Measurements from ENCODE around the gene NCKAP5.
"Not testable (repeated sequence)": the region's sequence is repeated elsewhere in the genome, so short reads cannot be mapped to it uniquely, and the experiment has no call there.

The NCKAP5 gene

GRCh38 chr2:133519677-133520076 is 48.6 kb downstream of the NCKAP5 start:
- DNase-seq: not testable (repeated sequence)

GRCh38 chr2:133518700-133519344 is 49.4 kb downstream of the NCKAP5 start:
- no peak for DNase-seq

GRCh38 chr2:133517876-133518275 is 50.4 kb downstream of the NCKAP5 start:
- no peak for DNase-seq

- DNase-seq: no peak
These were observed 51.7 kb downstream of the NCKAP5 start for GRCh38 chr2:133516405-133517026.

- DNase-seq: no peak
These were observed 53.0 kb downstream of the NCKAP5 start for GRCh38 chr2:133515271-133515670.

- DNase-seq: no peak
These were observed 54.4 kb downstream of the NCKAP5 start for GRCh38 chr2:133513893-133514292.

- DNase-seq: no peak
These were observed 56.1 kb downstream of the NCKAP5 start for GRCh38 chr2:133512121-133512520.

- DNase-seq: no peak
These were observed 56.6 kb downstream of the NCKAP5 start for GRCh38 chr2:133511679-133512078.

- DNase-seq: no peak
These were observed 58.5 kb downstream of the NCKAP5 start for GRCh38 chr2:133509777-133510176.

- no peak for DNase-seq
These were observed 59.6 kb downstream of the NCKAP5 start for GRCh38 chr2:133508546-133509165.

- DNase-seq: no peak
These were observed 61.3 kb downstream of the NCKAP5 start for GRCh38 chr2:133506996-133507395.

- no peak for DNase-seq
These were observed 63.4 kb downstream of the NCKAP5 start for GRCh38 chr2:133504566-133505505.

- DNase-seq: no peak
These were observed 64.3 kb downstream of the NCKAP5 start for GRCh38 chr2:133503927-133504326.

- DNase-seq: no peak
These were observed 64.9 kb downstream of the NCKAP5 start for GRCh38 chr2:133503323-133503722.

GRCh38 chr2:133502678-133503077 is 65.6 kb downstream of the NCKAP5 start:
- DNase-seq: no peak

- DNase-seq: no peak
These were observed 67.3 kb downstream of the NCKAP5 start for GRCh38 chr2:133500917-133501316.

- no peak for DNase-seq
These were observed 69.3 kb downstream of the NCKAP5 start for GRCh38 chr2:133498662-133499585.

- no peak for DNase-seq
These were observed 70.2 kb downstream of the NCKAP5 start for GRCh38 chr2:133497951-133498565.

GRCh38 chr2:133497270-133497893 is 70.9 kb downstream of the NCKAP5 start:
- no peak for DNase-seq

GRCh38 chr2:133496501-133497269 is 71.6 kb downstream of the NCKAP5 start:
- DNase-seq: no peak
